Heart right ventricle (tissue), 16 donors: ENCODE results near the gene SETD2. TPM values are rescaled to one million over a fixed set of nuclear protein-coding genes. Genes with fewer than 3 reads are reported as not detected.

Experiments used
- ATAC-seq, 8 donors: fragments of 200-7000 bp; cut with Tn5 transposase; one replicate each; pipeline ENCODE4 v1.9.1; 2020; ENCODE audit warnings: mild to moderate bottlenecking in 8 of 8, moderate library complexity in 8 of 8, moderate number of reproducible peaks in 1 of 8
- DNase-seq, 2 donors: peaks; one replicate each; pipeline ENCODE4 v3.0.0-alpha.2; 2020
- H3K27ac ChIP-seq, 10 donors: fragments of 200-600 bp; sonication (generic) in 2 of 10; one replicate each; pipeline versions ENCODE4 v1.5.0 to v1.8.0; 2020 to 2022; ENCODE audit warnings: mild to moderate bottlenecking in 3 of 10
- H3K27me3 ChIP-seq, 7 donors: fragments of 200-600 bp; one replicate each; pipeline ENCODE4 v1.8.0; 2021 to 2022; ENCODE audit warnings: mild to moderate bottlenecking in 2 of 7
- H3K36me3 ChIP-seq, 9 donors: fragments of 200-600 bp; sonication (generic) in 1 of 9; one replicate each; pipeline versions ENCODE4 v1.5.0 to v1.8.0; 2020 to 2022; ENCODE audit warnings: mild to moderate bottlenecking in 2 of 9
- H3K4me1 ChIP-seq, 9 donors: fragments of 200-600 bp; sonication (generic) in 1 of 9; one replicate each; pipeline versions ENCODE4 v1.5.0 to v1.8.0; 2020 to 2022; ENCODE audit warnings: mild to moderate bottlenecking in 4 of 9
- H3K4me3 ChIP-seq, 10 donors: fragments of 200-600 bp; sonication (generic) in 2 of 10; one replicate each; pipeline versions ENCODE4 v1.5.0 to v1.8.0; 2020 to 2022; ENCODE audit warnings: mild to moderate bottlenecking in 7 of 10, moderate library complexity in 2 of 10
- H3K9me3 ChIP-seq, 11 donors: fragments of 200-600 bp in 10 of 11; sonication (generic) in 2 of 11; one replicate each; pipeline versions ENCODE4 v1.5.0 to v1.8.0; 2013 to 2022; ENCODE audit warnings: mild to moderate bottlenecking in 2 of 11, control low read depth in 1 of 11, moderate library complexity in 1 of 11
- WGBS, 2 donors: extraction: QIAGEN DNeasy Blood & Tissue Kit; methylation state at CpG; one replicate each; pipeline ENCODE4 v1.1.7; 2013; ENCODE audit warnings: inconsistent platforms in 1 of 2; 5-methylcytosine and 5-hydroxymethylcytosine counted together
- intact Hi-C, 10 donors: fragments of 100-400 bp; cut with DNase I; formaldehyde crosslinking; loops; one replicate each; pipeline versions ENCODE4 v1.11.1 to v1.14.2; 2022
- polyA plus RNA-seq, 2 donors: library from polyadenylated mRNA; stranded (reverse); fragments of 200-250 nt; gene quantifications; one replicate each; pipeline ENCODE4 v1.2.3, GENCODE V29; 2013
- total RNA-seq, 10 donors: library from RNA; stranded (reverse); fragmentation: NEBNext Ultra II Directional in 3 of 10; extraction: Animal tissue kit (Norgen Biotek cat#: 25700) in 3 of 10; gene quantifications; one replicate each; pipeline versions ENCODE4 v1.2.1 to v1.2.4, GENCODE V29; 2021 to 2023
- TF ChIP-seq, protein P1 (sequence below), 9 donors: fragments of 200-600 bp; sonication (generic) in 2 of 9; IDR thresholded peaks; one replicate each; pipeline versions ENCODE4 v1.5.0 to v1.8.0; 2021 to 2022; ENCODE audit warnings: antibody characterized with exemption in 9 of 9, mild to moderate bottlenecking in 5 of 9, moderate library complexity in 1 of 9
- donor health status: Arrhythmogenic right ventricular cardiomyopathy.
- donor health status: ischemic (EF 13 %, LVEDD 7.1; RV severe dilation, severe dysfunction).
- donor health status: healthy with polysubstance abuse.
- donor health status: DM: no; HTN: yes; CAD: no.
- donor health status: DM: no; HTN: no; CAD: no.
- donor health status: ischemic (EF 25% LVEDD 6.9; RV normal size, moderate dysfunction).
- donor health status: ischemic (EF 25% LVEDD 5.7; RV mildly dilated, moderate dysfunction).
- donor health status: healthy.
- donor health status: DM: yes; HTN: yes; CAD: no.
- donor health status: Ischemic cardiomyopathy.
- donor health status: ischemic (EF 35%, LVEDD 5.7; RV mildly dilated, moderate dysfunction).
- donor health status: nonischemic (EF 11% LVEDD 7.7; RV severe dilation, severe dysfunction).
- donor health status: DM: yes; HTN: yes; CAD: no.
- donor health status: PGD.
- donor health status: ischemic (EF 29% LVEDD 5.4; RV normal size, mild dysfunction).
- donor health status: nonischemic (EF 23%, LVEDD 6.1; RV moderate dilation, normal function).

The SETD2 gene
- total and polyA plus RNA-seq, 12 donors: 8.6 to 34.4 (median 30.0) TPM

DNA sequence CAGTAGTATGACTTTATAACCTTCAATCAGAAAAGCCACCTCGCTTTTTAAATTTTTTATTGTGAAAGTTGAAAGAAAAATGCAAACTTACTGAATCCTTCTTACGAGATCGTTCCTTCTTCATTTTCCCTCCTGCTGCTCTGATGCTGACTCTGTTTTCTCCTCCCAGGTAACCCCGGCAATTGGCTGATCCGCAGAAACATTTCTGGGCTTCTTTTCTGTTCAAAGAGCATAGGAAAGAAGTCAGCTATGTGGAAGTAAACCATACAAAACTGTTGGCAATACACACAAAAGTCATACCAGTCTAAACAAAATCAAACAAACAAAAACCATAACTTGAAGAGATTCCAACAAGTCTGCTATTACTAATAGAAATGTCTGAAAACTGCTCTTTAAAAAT lies 66.0 kb downstream of the SETD2 start:
- Histone ChIP-seq H3K4me1 (no peaks in the 10 kb centered on the region), H3K4me3 (no peak overlapping the region), H3K27me3 (no peaks in the 10 kb centered on the region), H3K36me3 (peaks cover 0 to 99% (median 13%) of the 10 kb centered on the region in 9 donors), H3K9me3 (no peaks in the 10 kb centered on the region), H3K27ac (no peak overlapping the region)
- ATAC-seq: no peak
- 96% methylated on average over 5 of the region's 5 CpGs for WGBS, 2 donors
- intact Hi-C loops: no loop called here
- DNase-seq: no peak
- TF ChIP-seq, protein P1, sequence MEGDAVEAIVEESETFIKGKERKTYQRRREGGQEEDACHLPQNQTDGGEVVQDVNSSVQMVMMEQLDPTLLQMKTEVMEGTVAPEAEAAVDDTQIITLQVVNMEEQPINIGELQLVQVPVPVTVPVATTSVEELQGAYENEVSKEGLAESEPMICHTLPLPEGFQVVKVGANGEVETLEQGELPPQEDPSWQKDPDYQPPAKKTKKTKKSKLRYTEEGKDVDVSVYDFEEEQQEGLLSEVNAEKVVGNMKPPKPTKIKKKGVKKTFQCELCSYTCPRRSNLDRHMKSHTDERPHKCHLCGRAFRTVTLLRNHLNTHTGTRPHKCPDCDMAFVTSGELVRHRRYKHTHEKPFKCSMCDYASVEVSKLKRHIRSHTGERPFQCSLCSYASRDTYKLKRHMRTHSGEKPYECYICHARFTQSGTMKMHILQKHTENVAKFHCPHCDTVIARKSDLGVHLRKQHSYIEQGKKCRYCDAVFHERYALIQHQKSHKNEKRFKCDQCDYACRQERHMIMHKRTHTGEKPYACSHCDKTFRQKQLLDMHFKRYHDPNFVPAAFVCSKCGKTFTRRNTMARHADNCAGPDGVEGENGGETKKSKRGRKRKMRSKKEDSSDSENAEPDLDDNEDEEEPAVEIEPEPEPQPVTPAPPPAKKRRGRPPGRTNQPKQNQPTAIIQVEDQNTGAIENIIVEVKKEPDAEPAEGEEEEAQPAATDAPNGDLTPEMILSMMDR (IDR thresholded peaks at IDR 0.05): no peak

DNA sequence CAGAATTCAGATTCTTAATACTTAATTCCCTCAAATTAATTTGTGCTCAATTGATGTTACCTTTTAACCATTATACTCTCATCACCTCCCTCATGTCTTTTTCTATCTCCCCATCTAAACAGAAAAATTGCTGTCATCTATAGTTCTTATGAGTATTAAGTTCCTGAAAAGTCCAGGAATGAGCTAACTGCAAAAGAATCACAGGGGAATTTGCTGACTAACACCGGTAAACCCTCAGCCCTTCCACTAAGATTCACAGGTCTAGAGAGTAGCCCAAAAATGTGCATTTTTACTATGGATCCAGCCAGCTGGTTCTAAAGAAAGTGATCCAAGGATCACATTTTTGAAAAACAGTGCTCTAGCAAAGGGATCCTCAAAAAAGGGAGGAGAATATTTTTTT lies 67.0 kb downstream of the SETD2 start:
- DNase-seq (no peak), ATAC-seq (no peak)
- 60 to 69% methylated on average over 1 of the region's 1 CpG for WGBS, 2 donors
- Histone ChIP-seq H3K27ac (no peak overlapping the region), H3K27me3 (no peaks in the 10 kb centered on the region), H3K9me3 (no peaks in the 10 kb centered on the region), H3K4me3 (no peak overlapping the region), H3K36me3 (peaks cover 0 to 96% (median 13%) of the 10 kb centered on the region in 9 donors), H3K4me1 (no peaks in the 10 kb centered on the region)
- intact Hi-C loops: no loop called here
- TF ChIP-seq, protein P1 (IDR thresholded peaks at IDR 0.05): no peak

DNA sequence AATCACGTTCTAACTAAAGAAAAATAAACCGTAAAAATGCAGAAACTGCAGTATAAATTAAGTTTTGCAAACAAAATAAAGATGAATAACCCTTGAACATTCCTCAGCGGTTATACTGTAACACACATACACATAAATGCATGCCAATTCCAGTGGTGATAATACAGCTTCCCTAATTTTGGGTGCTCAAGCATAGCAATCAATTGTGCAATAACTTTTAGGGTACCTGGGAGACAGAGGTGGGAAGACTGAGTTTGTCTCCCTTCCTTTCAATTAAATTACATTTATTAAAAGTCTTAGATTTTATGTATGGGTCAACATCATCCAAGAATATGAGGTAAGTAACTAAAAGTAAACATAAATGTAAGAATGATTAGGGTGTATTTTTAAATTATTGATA lies 71.8 kb downstream of the SETD2 start:
- no peak for ATAC-seq
- no peaks in the 10 kb centered on the region for H3K27me3 ChIP-seq
- H3K4me3 ChIP-seq: no peak overlapping the region
- TF ChIP-seq, protein P1 (IDR thresholded peaks at IDR 0.05): no peak
- H3K4me1 ChIP-seq: no peaks in the 10 kb centered on the region
- WGBS, 2 donors: 93 to 97% methylated on average over 3 of the region's 3 CpGs
- no peak for DNase-seq
- peaks cover 0 to 97% (median 7%) of the 10 kb centered on the region in 9 donors for H3K36me3 ChIP-seq
- no peak overlapping the region for H3K27ac ChIP-seq
- intact Hi-C loops: no loop called here
- H3K9me3 ChIP-seq: no peaks in the 10 kb centered on the region

DNA sequence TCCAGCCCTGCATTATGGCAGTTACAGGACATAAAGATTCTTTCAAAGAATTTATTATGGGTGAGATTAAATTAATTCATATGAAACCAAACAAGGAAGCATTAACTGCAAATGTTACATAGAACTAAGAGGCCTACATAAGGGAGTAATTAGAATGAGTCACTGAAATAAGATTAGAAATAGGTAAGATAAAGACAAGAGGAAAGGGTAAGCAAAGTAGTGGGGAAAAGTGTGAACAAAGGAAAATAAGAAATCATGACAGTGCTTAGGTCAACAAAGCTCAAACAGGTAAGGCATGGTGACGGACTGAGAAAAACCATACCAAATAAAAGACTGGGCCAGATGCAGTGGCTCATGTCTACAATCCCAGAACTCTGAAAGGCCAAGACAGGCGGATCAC lies 74.3 kb downstream of the SETD2 start:
- no peak overlapping the region for H3K4me3 ChIP-seq
- H3K27ac ChIP-seq: no peak overlapping the region
- no peaks in the 10 kb centered on the region for H3K9me3 ChIP-seq
- intact Hi-C loops: loop anchor here in 1 of 10 donors (10.0 kb wide), 1 partner anchor 235 kb away; no protein-coding TSS in a partner anchor
- ATAC-seq (no peak), DNase-seq (no peak)
- TF ChIP-seq, protein P1 (IDR thresholded peaks at IDR 0.05): no peak
- H3K4me1 ChIP-seq: no peaks in the 10 kb centered on the region
- 97 to 98% methylated on average over 2 of the region's 2 CpGs for WGBS, 2 donors
- no peaks in the 10 kb centered on the region for H3K27me3 ChIP-seq
- peaks cover 0 to 97% (median 19%) of the 10 kb centered on the region in 9 donors for H3K36me3 ChIP-seq
